Gastrocnemius medialis (tissue), 4 donors: ENCODE measurements around the gene NCOA6.

Experiments
- POLR2A ChIP-seq, 2 donors: fragments of 450-650 bp; IDR thresholded peaks; one replicate each; pipeline ENCODE4 v1.6.1; 2017; ENCODE audit warnings: antibody characterized with exemption in 2 of 2, mild to moderate bottlenecking in 2 of 2, moderate library complexity in 2 of 2
- TF ChIP-seq, protein P1 (sequence below), 5 experiments: fragments of 450-650 bp in 3 of 5; fragments of 200-600 bp in 2 of 5; sonication (generic) in 2 of 5; IDR thresholded peaks in 4 of 5; conservative IDR thresholded peaks in 1 of 5; 1 replicate in 4 of 5; 2 replicates in 1 of 5; pipeline ENCODE4 v1.5.1; 2016 to 2019; ENCODE audit warnings: antibody characterized with exemption in 5 of 5, mild to moderate bottlenecking in 3 of 5, moderate library complexity in 3 of 5

DNA sequence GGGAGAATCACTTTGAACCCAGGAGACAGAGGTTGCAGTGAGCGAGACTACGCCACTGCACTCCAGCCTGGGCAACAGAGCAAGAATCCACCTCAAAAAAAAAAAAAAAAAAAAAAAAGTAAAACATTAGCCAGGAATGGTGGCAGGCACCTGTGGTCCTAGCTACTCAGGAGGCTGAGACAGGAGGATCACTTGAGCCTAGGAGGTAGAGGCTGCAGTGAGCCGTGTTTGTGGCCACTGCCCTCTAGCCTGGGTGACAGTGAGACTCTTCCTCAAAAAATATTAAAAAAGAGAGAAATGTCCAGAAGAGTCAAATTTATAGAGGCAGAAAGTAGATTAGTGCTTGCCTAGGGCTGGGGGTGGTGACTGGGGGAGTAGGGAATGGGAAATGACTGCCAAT is 141.8 kb downstream of the NCOA6 start:
- TF ChIP-seq, protein P1, sequence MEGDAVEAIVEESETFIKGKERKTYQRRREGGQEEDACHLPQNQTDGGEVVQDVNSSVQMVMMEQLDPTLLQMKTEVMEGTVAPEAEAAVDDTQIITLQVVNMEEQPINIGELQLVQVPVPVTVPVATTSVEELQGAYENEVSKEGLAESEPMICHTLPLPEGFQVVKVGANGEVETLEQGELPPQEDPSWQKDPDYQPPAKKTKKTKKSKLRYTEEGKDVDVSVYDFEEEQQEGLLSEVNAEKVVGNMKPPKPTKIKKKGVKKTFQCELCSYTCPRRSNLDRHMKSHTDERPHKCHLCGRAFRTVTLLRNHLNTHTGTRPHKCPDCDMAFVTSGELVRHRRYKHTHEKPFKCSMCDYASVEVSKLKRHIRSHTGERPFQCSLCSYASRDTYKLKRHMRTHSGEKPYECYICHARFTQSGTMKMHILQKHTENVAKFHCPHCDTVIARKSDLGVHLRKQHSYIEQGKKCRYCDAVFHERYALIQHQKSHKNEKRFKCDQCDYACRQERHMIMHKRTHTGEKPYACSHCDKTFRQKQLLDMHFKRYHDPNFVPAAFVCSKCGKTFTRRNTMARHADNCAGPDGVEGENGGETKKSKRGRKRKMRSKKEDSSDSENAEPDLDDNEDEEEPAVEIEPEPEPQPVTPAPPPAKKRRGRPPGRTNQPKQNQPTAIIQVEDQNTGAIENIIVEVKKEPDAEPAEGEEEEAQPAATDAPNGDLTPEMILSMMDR (IDR thresholded peaks at IDR 0.05 in 4 of 5, conservative IDR thresholded peaks at IDR 0.05 in 1 of 5) = no peak
- no peak for TF ChIP-seq POLR2A (IDR thresholded peaks at IDR 0.05)
